ENCODE measurements around the gene PPEF1.

DNA sequence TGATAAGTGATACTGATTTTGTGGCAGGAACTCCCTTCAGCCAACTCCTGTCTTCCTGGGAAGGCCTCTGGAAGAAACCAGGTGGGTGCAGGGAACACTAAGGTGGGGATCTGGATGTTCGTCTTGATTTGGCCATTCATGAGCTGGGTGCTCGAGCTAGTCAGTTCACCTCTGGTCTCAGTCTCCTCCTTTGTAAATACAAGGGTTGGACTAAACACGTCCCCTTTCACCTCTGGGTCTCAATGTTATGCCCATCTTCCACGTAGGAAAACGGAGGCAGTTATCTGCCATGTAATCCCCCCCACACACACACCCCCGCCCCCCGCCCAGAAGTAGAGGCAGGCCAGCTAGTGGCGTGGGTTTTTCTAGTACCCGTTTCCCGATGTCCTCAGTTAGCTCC, 31.4 kb upstream of the PPEF1 start:
- TF ChIP-seq, protein P1, sequence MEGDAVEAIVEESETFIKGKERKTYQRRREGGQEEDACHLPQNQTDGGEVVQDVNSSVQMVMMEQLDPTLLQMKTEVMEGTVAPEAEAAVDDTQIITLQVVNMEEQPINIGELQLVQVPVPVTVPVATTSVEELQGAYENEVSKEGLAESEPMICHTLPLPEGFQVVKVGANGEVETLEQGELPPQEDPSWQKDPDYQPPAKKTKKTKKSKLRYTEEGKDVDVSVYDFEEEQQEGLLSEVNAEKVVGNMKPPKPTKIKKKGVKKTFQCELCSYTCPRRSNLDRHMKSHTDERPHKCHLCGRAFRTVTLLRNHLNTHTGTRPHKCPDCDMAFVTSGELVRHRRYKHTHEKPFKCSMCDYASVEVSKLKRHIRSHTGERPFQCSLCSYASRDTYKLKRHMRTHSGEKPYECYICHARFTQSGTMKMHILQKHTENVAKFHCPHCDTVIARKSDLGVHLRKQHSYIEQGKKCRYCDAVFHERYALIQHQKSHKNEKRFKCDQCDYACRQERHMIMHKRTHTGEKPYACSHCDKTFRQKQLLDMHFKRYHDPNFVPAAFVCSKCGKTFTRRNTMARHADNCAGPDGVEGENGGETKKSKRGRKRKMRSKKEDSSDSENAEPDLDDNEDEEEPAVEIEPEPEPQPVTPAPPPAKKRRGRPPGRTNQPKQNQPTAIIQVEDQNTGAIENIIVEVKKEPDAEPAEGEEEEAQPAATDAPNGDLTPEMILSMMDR (IDR thresholded peaks at IDR 0.05; ENCODE audit: insufficient read depth, low read length, poor library complexity, severe bottlenecking), result no peak
- TF ChIP-seq EZH2phosphoT487 (conservative IDR thresholded peaks at IDR 0.05; ENCODE audit: low read length), result no peak

Data from SU-DHL-6 (cell line).